ENCODE data around the gene FAM110D. TPM values are rescaled to one million over a fixed set of nuclear protein-coding genes. Genes with fewer than 3 reads are reported as not detected.

Gene FAM110D
- total RNA-seq, 1 donor from 2014 or later = not detected

GRCh38 chr1:26114165-26114927, 44.5 kb upstream of the FAM110D start:
- H3K4me3 ChIP-seq (ENCODE audit: low read depth, low read length) = no peak overlapping the region
- DNase-seq (ENCODE audit: low read depth) = no peak
- TF ChIP-seq CTCF (conservative IDR thresholded peaks at IDR 0.05; ENCODE audit: low read depth, low read length) = no peak

- no peak overlapping the region for H3K4me3 ChIP-seq (ENCODE audit: low read depth, low read length)
- no peak for TF ChIP-seq CTCF (conservative IDR thresholded peaks at IDR 0.05; ENCODE audit: low read depth, low read length)
- DNase-seq (ENCODE audit: low read depth) = no peak
Observed at GRCh38 chr1:26119892-26120608, 38.8 kb upstream of the FAM110D start.

GRCh38 chr1:26121854-26122773, 36.8 kb upstream of the FAM110D start:
- H3K4me3 ChIP-seq (ENCODE audit: low read depth, low read length) = no peak overlapping the region
- TF ChIP-seq CTCF (conservative IDR thresholded peaks at IDR 0.05; ENCODE audit: low read depth, low read length) = no peak
- DNase-seq (ENCODE audit: low read depth) = no peak

GRCh38 chr1:26122988-26123973, 35.6 kb upstream of the FAM110D start:
- no peak for DNase-seq (ENCODE audit: low read depth)
- no peak for TF ChIP-seq CTCF (conservative IDR thresholded peaks at IDR 0.05; ENCODE audit: low read depth, low read length)
- no peak overlapping the region for H3K4me3 ChIP-seq (ENCODE audit: low read depth, low read length)

GRCh38 chr1:26124418-26125331, 34.2 kb upstream of the FAM110D start:
- no peak for TF ChIP-seq CTCF (conservative IDR thresholded peaks at IDR 0.05; ENCODE audit: low read depth, low read length)
- no peak overlapping the region for H3K4me3 ChIP-seq (ENCODE audit: low read depth, low read length)
- no peak for DNase-seq (ENCODE audit: low read depth)
